Heart right ventricle (tissue), 16 donors: ENCODE results near the gene ATOSB. TPM values are rescaled to one million over a fixed set of nuclear protein-coding genes. Genes with fewer than 3 reads are reported as not detected.

ENCODE experiments used
- ATAC-seq, 8 donors: fragments of 200-7000 bp; cut with Tn5 transposase; one replicate each; pipeline ENCODE4 v1.9.1; 2020; ENCODE audit warnings: mild to moderate bottlenecking in 8 of 8, moderate library complexity in 8 of 8, moderate number of reproducible peaks in 1 of 8
- DNase-seq, 2 donors: peaks; one replicate each; pipeline ENCODE4 v3.0.0-alpha.2; 2020
- H3K27ac ChIP-seq, 10 donors: fragments of 200-600 bp; sonication (generic) in 2 of 10; one replicate each; pipeline versions ENCODE4 v1.5.0 to v1.8.0; 2020 to 2022; ENCODE audit warnings: mild to moderate bottlenecking in 3 of 10
- H3K27me3 ChIP-seq, 7 donors: fragments of 200-600 bp; one replicate each; pipeline ENCODE4 v1.8.0; 2021 to 2022; ENCODE audit warnings: mild to moderate bottlenecking in 2 of 7
- H3K36me3 ChIP-seq, 9 donors: fragments of 200-600 bp; sonication (generic) in 1 of 9; one replicate each; pipeline versions ENCODE4 v1.5.0 to v1.8.0; 2020 to 2022; ENCODE audit warnings: mild to moderate bottlenecking in 2 of 9
- H3K4me1 ChIP-seq, 9 donors: fragments of 200-600 bp; sonication (generic) in 1 of 9; one replicate each; pipeline versions ENCODE4 v1.5.0 to v1.8.0; 2020 to 2022; ENCODE audit warnings: mild to moderate bottlenecking in 4 of 9
- H3K4me3 ChIP-seq, 10 donors: fragments of 200-600 bp; sonication (generic) in 2 of 10; one replicate each; pipeline versions ENCODE4 v1.5.0 to v1.8.0; 2020 to 2022; ENCODE audit warnings: mild to moderate bottlenecking in 7 of 10, moderate library complexity in 2 of 10
- H3K9me3 ChIP-seq, 11 donors: fragments of 200-600 bp in 10 of 11; sonication (generic) in 2 of 11; one replicate each; pipeline versions ENCODE4 v1.5.0 to v1.8.0; 2013 to 2022; ENCODE audit warnings: mild to moderate bottlenecking in 2 of 11, control low read depth in 1 of 11, moderate library complexity in 1 of 11
- WGBS, 2 donors: extraction: QIAGEN DNeasy Blood & Tissue Kit; methylation state at CpG; one replicate each; pipeline ENCODE4 v1.1.7; 2013; ENCODE audit warnings: inconsistent platforms in 1 of 2; 5-methylcytosine and 5-hydroxymethylcytosine counted together
- intact Hi-C, 10 donors: fragments of 100-400 bp; cut with DNase I; formaldehyde crosslinking; loops; one replicate each; pipeline versions ENCODE4 v1.11.1 to v1.14.2; 2022
- polyA plus RNA-seq, 2 donors: library from polyadenylated mRNA; stranded (reverse); fragments of 200-250 nt; gene quantifications; one replicate each; pipeline ENCODE4 v1.2.3, GENCODE V29; 2013
- total RNA-seq, 10 donors: library from RNA; stranded (reverse); fragmentation: NEBNext Ultra II Directional in 3 of 10; extraction: Animal tissue kit (Norgen Biotek cat#: 25700) in 3 of 10; gene quantifications; one replicate each; pipeline versions ENCODE4 v1.2.1 to v1.2.4, GENCODE V29; 2021 to 2023
- TF ChIP-seq, protein P1 (sequence below), 9 donors: fragments of 200-600 bp; sonication (generic) in 2 of 9; IDR thresholded peaks; one replicate each; pipeline versions ENCODE4 v1.5.0 to v1.8.0; 2021 to 2022; ENCODE audit warnings: antibody characterized with exemption in 9 of 9, mild to moderate bottlenecking in 5 of 9, moderate library complexity in 1 of 9
- donor health status: Arrhythmogenic right ventricular cardiomyopathy.
- donor health status: ischemic (EF 13 %, LVEDD 7.1; RV severe dilation, severe dysfunction).
- donor health status: healthy with polysubstance abuse.
- donor health status: DM: no; HTN: yes; CAD: no.
- donor health status: DM: no; HTN: no; CAD: no.
- donor health status: ischemic (EF 25% LVEDD 6.9; RV normal size, moderate dysfunction).
- donor health status: ischemic (EF 25% LVEDD 5.7; RV mildly dilated, moderate dysfunction).
- donor health status: healthy.
- donor health status: DM: yes; HTN: yes; CAD: no.
- donor health status: Ischemic cardiomyopathy.
- donor health status: ischemic (EF 35%, LVEDD 5.7; RV mildly dilated, moderate dysfunction).
- donor health status: nonischemic (EF 11% LVEDD 7.7; RV severe dilation, severe dysfunction).
- donor health status: DM: yes; HTN: yes; CAD: no.
- donor health status: PGD.
- donor health status: ischemic (EF 29% LVEDD 5.4; RV normal size, mild dysfunction).
- donor health status: nonischemic (EF 23%, LVEDD 6.1; RV moderate dilation, normal function).

Gene ATOSB
- total and polyA plus RNA-seq, 12 donors: 12.2 to 31.6 (median 17.2) TPM

- H3K36me3 ChIP-seq: peaks cover 0 to 67% (median 13%) of the 10 kb centered on the region in 9 donors
- no peaks in the 10 kb centered on the region for H3K9me3 ChIP-seq
- intact Hi-C loops: loop anchor here in 4 of 10 donors (2.0 to 10.0 kb wide), 5 partner anchors 25 to 85 kb away; partner anchors contain the start of genes DNAJB5 (in 2 of the 4) and PIGO (in 1 of the 4)
- no peaks in the 10 kb centered on the region for H3K27me3 ChIP-seq
- peaks cover 0 to 49% (median 39%) of the 10 kb centered on the region in 9 donors for H3K4me1 ChIP-seq
- H3K4me3 ChIP-seq: peak overlapping the region; percentile 73 to 100 (median 92)
- TF ChIP-seq, protein P1, sequence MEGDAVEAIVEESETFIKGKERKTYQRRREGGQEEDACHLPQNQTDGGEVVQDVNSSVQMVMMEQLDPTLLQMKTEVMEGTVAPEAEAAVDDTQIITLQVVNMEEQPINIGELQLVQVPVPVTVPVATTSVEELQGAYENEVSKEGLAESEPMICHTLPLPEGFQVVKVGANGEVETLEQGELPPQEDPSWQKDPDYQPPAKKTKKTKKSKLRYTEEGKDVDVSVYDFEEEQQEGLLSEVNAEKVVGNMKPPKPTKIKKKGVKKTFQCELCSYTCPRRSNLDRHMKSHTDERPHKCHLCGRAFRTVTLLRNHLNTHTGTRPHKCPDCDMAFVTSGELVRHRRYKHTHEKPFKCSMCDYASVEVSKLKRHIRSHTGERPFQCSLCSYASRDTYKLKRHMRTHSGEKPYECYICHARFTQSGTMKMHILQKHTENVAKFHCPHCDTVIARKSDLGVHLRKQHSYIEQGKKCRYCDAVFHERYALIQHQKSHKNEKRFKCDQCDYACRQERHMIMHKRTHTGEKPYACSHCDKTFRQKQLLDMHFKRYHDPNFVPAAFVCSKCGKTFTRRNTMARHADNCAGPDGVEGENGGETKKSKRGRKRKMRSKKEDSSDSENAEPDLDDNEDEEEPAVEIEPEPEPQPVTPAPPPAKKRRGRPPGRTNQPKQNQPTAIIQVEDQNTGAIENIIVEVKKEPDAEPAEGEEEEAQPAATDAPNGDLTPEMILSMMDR (IDR thresholded peaks at IDR 0.05): peak in 8 of 9 donors; percentile 15 to 68 (median 48)
- peak; percentile 86 for DNase-seq
- peak; percentile 66 to 88 (median 85) for ATAC-seq
- peak overlapping the region; percentile 96 to 100 (median 100) for H3K27ac ChIP-seq
- 0 to 1% methylated on average over 61 to 79 of the region's 79 CpGs for WGBS, 2 donors
Measured at GRCh38 chr9:35071814-35072460, 43.7 kb downstream of the ATOSB start.

DNA sequence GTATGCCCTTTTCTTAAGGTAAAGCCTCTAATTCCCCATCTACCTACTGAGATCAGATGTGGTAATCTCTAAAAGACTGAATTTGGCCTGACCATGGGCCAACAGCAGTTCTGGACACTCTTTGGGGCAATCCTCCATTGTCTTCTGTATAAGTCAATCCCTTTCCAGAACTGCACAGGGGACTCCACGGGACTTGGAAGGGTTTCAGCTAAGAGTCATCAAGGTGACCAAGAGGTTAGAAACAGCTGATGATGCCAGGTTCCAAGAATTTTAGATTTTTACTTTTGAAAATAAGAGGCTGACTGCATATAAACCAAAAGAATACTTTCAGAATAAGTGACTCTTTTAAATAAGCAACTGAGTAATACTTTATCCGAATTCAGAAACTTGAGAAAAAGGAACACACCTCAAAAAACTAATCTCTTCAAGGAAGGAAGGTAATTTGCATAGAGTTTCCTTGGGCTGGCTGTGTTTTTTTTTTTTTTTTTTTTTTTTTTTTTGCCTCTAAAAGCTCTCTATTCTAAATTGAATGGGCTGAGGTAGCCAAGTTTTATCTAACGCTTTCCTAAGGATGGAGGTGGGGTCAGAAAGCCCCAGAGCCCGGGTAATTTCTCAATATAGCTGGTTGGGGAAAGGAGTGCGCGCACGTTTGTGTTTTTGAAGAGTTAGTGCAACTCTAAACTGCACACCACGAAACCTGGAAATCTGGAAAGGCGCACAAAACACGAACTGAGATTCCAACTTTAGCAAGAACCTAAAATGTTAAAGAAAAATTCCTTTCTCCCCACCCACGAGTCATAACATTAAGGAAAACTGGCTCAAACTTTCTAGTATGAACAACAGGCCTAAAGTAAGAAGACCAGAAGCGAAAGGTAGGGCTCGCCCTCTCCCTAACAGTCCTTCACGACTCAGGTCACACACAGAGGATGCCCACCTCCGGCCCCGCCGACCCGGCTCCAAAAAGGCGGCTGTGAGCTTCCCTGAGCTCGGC is 44.5 kb downstream of the ATOSB start:
- H3K27ac ChIP-seq: peak overlapping the region; percentile 96 to 100 (median 100)
- H3K4me1 ChIP-seq: peaks cover 0 to 49% (median 39%) of the 10 kb centered on the region in 9 donors
- TF ChIP-seq, protein P1 (IDR thresholded peaks at IDR 0.05): no peak
- DNase-seq: peak in 1 of 2 donors; percentile 52
- no peaks in the 10 kb centered on the region for H3K9me3 ChIP-seq
- H3K4me3 ChIP-seq: peak overlapping the region; percentile 73 to 100 (median 92)
- ATAC-seq: peak in 1 of 8 donors; percentile 45
- intact Hi-C loops: loop anchor here in 4 of 10 donors (5.0 to 10.0 kb wide), 4 partner anchors 41 to 84 kb away; partner anchors contain the start of gene DNAJB5 (in 2 of the 4)
- peaks cover 0 to 67% (median 21%) of the 10 kb centered on the region in 9 donors for H3K36me3 ChIP-seq
- WGBS, 2 donors: 1 to 3% methylated on average over 20 of the region's 20 CpGs
- H3K27me3 ChIP-seq: no peaks in the 10 kb centered on the region

GRCh38 chr9:35069020-35069419 is 46.6 kb downstream of the ATOSB start:
- no peak for ATAC-seq
- 72 to 73% methylated on average over 4 of the region's 4 CpGs for WGBS, 2 donors

More at GRCh38 chr9:35069020-35069419, 46.6 kb downstream of the ATOSB start:
- Histone ChIP-seq H3K9me3 (no peaks in the 10 kb centered on the region), H3K36me3 (peaks cover 0 to 67% (median 42%) of the 10 kb centered on the region in 9 donors), H3K27ac (peak overlapping the region in 2 of 10 donors; percentile 15 to 29), H3K4me3 (peak overlapping the region in 2 of 10 donors; percentile 73 to 94), H3K4me1 (peaks cover 0 to 49% (median 39%) of the 10 kb centered on the region in 9 donors), H3K27me3 (no peaks in the 10 kb centered on the region)
- no peak for DNase-seq
- TF ChIP-seq, protein P1 (IDR thresholded peaks at IDR 0.05): no peak
- intact Hi-C loops: no loop called here
